GM10266 (cell line): Measurements from ENCODE around the gene IFNA17.

Source experiments
- DNase-seq: peaks from one replicate; pipeline ENCODE4 v3.0.0; 2012; ENCODE audit errors: extremely low spot score
- CTCF ChIP-seq: IDR thresholded peaks from 2 replicates; pipeline ENCODE4 v1.5.1; 2012; ENCODE audit warnings: mild to moderate bottlenecking, low read depth; ENCODE audit not compliant: control insufficient read depth, insufficient read depth; ENCODE audit errors: missing control alignments

The IFNA17 gene

GRCh38 chr9:21228122-21228521, at the start of gene IFNA17:
TSS of gene IFNA17 (minus strand) at chr9:21228222. CDS start at chr9:21228173, 49 bp downstream.
- TF ChIP-seq CTCF, result no peak
- no peak for DNase-seq

GRCh38 chr9:21268347-21268657, 40.3 kb upstream of the IFNA17 start:
- no peak for DNase-seq
- no peak for TF ChIP-seq CTCF

GRCh38 chr9:21267485-21268346, 39.7 kb upstream of the IFNA17 start:
- DNase-seq, result no peak
- no peak for TF ChIP-seq CTCF

DNA sequence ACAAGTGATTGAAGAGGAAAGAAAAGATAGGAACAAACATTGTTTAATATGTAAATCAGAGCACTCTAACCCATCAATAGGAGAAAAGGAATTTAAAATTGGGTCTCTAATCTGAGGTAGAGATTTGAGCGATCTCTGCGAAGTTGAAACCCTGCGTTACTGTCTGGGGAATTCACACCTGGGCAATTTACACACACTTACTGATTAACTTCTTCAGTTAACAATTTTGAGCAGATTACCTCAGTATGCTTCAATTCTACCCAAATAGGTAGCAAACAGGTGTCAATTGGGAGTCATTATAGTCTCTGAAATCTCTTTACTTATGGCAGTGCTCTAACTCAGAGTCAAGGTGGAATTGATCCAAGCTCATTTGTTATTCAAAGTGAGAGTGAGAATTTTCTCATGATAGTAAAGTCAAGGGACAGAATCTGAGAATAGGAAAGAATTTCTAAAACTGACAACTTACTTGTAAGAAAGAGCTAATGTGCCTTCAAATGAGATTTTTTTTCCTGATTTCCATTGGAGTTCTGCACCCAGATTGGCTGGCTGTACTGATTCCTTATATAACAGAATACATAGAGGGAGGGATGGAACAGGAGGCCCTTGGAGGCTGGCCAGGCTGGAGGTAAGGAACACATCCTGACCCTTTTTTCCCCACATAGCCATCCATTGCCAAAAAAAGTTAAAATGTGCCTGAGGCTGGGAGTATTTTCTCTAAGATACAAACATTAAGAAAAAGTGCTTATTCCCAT, 38.9 kb upstream of the IFNA17 start:
- no peak for DNase-seq
- no peak for TF ChIP-seq CTCF

DNA sequence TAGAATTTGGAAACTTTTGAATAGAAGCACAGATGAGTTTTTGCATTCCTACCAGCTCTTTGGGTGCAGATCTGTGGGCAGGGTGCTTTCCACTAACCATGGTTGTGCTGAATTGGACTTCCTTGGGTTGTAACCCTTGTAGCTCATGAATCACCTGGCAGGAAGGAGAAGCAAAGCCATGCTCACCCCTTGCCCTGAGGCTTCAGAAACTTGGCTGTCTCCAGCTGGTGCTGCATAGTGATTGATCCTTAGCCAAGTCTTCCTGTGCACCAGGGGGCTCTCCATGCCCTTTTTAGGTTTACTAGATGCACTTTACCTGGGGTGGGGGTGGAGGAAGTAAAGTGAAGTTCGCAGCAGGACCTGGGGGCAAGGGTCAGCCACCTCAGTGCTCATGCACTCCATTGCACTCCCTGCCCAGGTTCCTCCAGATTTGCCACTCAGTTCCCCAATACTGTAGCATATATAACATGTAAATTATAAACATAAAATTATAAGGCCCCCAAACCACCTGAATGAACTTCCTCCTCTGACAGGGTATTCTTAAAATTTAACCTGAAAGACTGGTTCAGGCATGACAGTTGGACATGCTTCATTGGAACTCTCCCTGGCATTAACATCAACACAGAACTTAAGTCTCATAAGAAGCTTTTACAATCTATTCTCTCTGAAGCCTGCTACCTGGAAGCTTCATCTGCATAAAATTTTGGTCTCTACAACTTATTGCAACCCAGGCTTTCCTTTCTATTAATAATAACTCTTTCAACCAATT, 37.6 kb upstream of the IFNA17 start:
- DNase-seq, result no peak
- TF ChIP-seq CTCF, result no peak

DNA sequence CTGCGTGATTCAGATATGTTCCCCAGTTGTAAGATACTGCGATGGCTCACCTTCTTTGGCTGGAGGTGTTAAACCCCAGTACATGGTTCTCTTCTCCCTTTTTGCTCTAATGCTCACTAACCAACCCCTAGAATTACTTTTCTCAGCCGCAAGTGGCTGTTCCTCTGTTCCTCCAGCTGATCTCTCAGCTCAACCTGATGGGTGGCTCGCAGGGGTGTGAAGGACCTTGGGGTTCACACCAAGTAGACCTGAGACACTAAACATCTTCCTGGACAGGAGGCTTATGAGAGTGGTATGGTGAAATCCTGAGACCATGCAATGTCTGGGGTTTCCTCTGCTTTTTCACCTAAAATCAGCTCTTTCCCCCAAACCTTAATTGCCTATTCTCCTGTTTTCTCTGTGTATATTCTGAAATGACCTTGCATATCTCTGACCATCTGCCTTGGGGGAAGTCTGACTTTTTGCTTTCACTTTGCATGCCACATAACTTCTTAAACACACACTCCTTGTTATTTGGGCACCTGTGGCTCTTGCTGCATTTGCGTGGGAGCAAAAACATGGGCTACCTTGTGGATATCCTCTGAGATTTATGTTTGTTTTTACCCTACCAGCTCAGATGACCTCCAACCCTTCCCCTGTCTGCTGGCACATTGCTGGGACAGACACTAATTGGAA, 27.7 kb upstream of the IFNA17 start:
- DNase-seq, result no peak
- no peak for TF ChIP-seq CTCF
